Stimulated activated CD4-positive, alpha-beta T cell treated with anti-CD3 and anti-CD28 coated beads, Interleukin-1b, Interleukin-23, amount 100 ng/mL, for 1 hour (primary cell): ENCODE results near the gene NEXN.

Experiments
- DNase-seq, 2 donors: peaks; one replicate each; pipeline ENCODE4 v3.0.0-alpha.2; 2020; ENCODE audit warnings: low read depth in 2 of 2

The NEXN gene

DNA sequence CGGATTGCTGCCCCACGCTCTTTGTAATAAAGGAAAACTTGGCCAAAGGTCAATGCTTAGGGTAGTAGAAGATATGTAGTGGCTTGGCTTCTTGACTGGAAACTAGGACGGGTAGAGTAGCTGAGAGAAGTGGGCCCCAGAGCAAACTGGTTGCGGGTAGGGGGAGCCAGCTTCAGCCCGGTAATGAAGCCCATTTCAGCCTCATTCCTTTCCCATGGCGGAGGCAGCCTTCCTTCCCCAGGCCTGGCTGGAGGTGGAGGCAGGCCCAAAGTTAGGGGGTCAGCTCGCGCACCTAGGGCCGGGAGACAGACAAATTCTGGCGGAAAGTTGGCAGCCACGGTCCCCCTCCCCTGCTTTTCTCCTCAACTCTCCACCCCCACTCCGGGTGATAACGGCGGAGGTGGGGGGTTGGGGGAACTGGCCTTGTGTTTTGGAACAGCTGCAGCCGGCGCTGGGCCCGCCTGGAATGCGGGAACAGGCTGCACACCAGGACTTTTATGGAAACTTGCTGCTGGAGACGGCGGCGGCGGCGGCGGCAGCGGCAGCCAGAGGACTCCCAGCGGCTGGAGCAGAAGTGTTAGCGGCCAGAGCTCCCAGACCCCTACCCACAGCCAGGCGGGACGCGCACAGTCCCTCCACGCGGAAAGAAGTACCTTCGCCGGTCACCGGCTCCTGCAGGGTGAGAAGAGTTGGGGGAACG lies at the start of gene NEXN:
NEXN (plus strand) TSS at position 544 of the 700 bp plus-strand sequence. CDS start 27,483 bp downstream, outside the sequence.
- DNase-seq, result no peak

DNA sequence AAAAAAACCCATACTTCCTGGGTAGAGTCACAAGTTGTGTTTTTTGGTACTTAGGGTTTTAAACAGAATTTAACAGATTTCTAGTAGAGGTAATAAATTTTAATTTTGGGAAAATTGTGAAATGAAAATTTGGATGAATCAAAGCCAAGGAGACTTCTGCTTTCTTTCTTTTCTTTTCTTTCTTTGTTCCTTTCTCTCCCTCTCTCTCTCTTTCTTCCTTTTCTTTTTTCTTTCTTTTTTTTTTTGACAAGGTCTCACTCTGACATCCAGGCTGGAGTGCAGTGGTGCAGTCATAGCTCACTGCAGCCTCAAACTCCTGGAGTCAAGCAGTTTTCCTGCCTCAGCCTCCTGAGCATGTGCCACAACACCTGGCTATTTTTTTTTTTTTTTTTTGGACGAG lies 46.9 kb upstream of the NEXN start:
- DNase-seq, result no peak

DNA sequence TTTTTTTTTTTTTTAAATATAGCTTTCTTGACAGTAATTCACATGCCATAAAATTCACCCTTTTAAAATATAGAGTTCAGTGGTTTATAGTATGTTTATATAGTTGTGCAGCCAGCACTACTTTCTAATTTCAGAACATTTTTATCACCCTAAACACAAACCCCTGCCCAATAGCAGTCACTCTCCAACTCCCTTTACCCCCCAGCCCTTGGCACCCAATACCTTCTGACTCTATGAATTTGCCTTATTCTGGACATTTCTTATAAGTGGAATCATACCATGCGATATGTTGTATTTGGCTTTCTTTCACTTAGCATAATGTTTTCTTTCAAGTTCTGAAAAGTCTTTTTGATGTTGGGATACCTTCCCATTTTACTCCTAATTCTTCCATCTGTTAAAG lies 42.5 kb upstream of the NEXN start:
- DNase-seq, result no peak

DNA sequence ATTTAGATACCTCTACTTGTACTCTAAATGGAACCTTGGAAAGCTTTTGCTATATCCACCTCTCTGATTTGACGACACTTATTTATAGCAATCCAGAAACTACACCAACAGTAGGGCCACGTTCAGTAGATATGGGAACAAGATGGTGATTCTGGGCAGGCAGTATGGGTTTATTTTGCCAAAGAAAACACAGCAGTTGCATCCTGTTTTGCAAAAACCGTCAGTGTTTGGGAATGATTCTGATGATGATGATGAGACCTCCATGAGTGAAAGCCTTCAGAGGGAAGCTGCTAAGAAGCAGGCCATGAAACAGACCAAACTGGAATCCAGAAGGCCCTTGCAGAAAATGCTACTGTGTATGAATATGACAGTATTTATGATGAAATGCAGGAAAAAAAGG lies 41.5 kb upstream of the NEXN start:
- no peak for DNase-seq

DNA sequence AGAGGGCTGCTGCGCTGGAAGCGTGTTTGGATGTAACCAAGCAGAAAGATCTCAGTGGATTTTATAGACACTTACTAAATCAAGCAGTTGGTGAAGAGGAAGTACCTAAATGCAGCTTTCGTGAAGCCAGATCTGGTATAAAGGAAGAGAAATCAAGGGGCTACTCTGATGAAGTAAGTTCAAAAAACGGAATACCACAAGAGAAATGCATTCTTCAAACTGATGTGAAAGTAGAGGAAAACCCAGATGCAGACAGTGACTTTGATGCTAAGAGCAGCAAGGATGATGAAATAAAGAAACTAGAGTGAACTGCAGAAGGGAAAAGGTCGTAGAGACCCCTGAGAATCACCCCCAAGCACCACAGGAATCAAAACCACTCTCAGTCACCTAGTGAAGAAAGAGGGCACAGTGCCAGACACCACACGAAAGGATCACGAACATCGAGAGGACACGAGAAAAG lies 40.8 kb upstream of the NEXN start:
- no peak for DNase-seq

DNA sequence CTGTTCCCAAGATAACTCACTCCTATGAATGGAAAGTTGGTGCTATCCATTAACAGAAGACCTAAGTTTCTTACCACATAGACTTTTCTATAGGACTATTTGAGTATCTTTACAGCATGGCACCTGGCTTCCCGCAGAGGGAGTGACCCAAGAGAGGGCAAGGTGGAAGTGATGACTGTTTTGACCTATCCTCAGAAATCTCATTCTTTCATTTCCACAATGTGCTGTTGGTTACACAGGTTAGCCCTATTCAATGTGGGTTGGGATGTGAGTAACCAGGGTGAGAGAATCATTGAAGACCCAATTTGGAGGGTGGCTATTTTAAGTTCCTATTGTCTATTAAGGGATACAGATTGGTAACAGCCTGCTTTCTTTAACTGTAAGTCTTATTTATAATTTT lies 38.3 kb upstream of the NEXN start:
- no peak for DNase-seq

DNA sequence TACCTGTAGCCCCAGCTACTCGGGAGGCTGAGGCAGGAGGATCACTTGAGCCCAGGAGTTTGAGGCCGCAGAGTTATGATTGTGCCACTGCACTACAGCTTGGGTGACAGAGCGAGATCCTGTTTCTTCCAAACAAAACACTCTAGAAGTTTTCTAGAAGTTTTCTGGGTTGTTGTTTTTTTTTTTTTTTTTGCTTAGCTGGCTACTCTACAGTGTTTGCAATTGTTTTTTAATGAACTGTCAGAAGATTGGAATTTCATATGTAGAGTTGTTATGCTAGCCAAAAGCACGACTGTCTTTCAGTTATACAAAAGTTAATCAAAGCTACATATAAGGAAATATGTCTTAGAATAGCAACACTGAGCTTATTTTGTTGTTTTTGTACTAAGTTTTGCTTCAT lies 30.9 kb upstream of the NEXN start:
- DNase-seq, result no peak

DNA sequence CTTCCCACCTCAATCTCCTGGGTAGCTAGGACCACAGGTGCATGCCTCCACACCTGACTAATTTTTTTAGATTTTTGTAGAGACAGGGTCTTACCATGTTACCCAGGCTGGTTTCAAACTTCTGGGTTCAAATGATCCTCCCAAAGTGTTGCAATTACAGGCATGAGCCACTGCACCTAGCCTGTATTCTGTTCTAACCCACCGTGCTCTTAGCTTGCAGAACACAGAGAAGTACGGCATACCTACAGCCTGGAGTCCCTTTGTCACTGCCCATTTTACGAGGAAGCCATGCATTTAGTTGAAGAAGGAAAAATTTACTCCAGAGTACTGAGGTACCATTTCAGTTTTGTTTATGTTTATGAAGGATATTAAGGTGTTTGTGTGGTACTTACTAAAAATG lies 29.7 kb upstream of the NEXN start:
- no peak for DNase-seq

DNA sequence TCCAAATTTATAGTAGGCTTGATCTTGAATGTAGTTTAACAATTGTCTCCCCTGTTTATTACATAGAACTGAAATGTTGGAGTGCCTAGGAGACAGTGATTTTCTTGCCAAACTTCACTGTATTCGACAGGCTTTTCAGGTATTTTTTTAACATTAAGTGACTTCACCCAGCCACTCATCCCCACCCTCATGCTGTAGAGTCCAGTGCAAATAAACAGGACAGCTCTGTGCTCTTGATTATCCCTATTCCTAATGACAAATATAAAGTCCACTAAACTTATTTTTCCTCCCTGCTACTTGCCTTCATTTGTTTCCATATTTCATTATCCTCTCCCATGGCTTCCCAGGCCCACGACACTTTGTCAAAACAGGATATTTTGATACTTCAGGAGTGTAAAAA lies 29.2 kb upstream of the NEXN start:
- DNase-seq, result no peak

DNA sequence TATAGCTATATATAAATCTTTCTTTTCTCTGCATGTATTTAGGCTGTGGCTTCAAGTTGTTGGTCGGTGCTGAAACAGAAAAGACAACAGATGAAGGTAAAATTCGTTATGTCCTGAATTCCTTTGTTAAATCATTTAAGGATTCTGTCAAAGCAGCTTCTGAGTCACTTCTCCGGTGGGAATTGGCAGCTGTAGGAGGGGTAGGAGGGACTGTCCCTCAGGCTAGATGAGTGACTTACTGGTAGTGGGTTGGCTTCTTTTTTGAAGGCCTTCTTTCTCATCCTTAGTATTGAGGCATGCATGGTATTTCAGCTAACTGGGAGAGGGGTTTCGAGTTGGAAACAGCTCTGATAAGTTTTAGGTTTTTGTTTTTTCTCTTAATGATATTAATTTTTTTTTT lies 22.1 kb upstream of the NEXN start:
- DNase-seq, result no peak

DNA sequence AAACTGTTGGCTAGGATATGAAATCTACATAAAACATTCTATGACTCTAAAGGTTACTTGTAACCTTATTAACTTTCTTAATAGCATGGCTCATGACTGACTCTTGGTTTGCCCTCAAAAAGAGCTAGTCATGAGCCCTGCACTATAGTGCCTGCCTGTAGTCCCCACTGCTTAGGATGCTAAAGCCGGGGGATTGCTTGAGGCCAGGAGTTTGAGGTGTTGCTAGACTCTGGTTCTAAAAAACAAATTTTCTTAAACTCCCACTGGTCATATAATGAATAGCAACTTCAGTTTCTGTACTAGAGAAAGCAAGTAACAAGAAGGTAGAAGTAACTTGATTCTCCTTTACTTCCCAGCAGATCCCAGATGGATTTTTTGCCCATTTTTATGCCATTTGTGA lies 15.8 kb upstream of the NEXN start:
- DNase-seq, result no peak

DNA sequence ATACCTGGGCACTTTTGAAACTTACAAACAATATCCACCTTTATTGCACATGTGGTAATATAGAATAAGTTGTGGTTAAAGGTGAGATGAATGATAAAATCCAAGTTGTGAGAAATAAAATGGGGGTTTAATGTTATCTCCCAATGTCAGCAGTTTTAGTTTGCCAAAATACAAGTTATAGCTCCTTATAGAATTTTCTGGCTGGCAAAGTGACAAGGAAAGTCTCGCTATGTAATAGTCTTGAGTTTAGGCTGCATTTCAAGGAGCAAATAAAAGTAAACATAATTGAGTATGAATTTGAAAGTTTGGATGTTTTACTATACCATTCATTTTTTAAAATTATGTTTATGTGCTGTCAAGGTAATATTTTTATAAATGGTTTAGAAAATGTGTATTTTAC lies 15.0 kb upstream of the NEXN start:
- DNase-seq, result no peak

DNA sequence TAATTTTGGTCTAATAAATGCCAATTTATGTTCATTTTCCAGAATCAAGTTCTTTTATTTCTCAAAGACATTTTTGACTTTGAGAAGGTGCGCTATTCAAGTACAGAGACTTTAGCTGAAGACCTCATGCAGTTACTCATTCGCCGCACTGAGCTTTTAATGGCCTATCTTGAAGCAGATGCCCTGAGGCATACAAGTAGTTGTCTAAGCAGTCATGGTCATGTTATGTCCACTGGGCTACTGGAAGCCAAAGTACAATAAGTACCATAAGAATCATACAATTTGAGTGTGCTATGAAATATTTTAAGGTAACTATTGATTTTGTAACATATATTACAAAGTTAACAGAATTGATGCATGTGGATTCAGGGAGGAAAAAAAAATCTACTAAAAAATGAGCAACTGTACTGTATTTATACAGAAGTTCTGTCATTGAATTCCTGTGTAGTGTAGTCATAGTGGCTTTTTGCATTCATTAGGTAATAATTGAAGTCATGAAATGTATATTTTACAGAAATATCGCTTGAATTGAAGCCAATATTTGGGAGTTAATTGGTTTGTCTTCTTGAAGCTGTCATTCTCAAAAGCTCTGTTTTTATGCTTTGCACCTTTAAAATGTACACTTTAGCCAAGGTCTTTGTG lies 13.5 kb upstream of the NEXN start:
- no peak for DNase-seq

DNA sequence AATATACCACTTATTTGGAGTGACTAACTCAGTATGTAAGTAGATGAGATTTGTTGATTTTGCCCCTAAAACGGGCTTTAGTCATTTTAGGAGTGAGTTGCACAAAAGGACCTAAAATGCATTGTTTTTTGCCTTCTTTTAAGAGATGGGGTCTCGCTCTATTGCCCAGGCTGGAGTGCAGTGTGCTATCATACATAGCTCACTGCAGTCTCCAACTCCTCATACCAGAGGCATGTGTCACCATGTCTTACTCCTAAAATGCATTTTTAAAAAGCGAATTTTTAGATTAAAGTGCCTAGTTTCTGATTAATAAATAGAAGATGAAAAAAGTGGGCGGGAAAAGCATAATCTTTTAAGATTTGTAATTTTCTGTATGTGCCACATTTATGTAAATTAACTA lies 11.5 kb upstream of the NEXN start:
- no peak for DNase-seq

DNA sequence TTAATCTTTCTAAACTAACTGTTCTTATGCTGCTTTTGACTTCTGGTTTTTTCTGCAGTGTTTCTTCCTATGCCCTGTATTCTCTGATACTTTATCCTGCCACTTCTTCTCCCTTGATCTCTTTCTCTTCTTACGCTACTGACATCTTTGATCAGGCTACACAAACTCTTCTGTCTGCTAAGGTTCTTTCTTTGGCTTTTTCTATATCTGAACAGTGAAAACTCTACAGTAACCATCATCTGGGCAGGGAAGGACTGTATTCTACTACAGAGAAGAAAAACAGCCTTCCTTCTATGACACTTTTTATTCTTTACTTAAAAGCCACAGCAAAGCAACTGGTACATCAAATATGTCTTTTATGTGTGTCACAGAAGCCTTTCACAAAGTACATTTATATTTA lies 7.4 kb upstream of the NEXN start:
- no peak for DNase-seq

DNA sequence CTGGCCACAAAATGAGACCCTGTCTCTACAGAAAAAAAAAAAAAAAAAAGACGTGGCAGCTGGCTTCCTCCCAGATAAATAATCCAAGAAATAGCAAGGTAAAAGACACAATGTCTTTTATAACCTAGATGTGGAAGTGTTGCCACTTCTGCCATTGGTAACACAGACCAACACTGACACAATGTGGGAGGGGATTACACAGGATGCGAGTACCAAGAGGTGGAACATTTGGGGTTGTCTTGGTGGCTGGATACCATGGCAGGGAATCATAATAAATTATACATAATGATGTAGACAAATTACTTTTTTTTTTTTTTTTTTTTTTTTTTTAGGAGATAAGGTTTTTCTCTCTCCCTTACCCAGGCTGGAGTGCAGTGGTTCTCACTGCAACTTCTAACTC lies 6.0 kb upstream of the NEXN start:
- DNase-seq, result no peak

DNA sequence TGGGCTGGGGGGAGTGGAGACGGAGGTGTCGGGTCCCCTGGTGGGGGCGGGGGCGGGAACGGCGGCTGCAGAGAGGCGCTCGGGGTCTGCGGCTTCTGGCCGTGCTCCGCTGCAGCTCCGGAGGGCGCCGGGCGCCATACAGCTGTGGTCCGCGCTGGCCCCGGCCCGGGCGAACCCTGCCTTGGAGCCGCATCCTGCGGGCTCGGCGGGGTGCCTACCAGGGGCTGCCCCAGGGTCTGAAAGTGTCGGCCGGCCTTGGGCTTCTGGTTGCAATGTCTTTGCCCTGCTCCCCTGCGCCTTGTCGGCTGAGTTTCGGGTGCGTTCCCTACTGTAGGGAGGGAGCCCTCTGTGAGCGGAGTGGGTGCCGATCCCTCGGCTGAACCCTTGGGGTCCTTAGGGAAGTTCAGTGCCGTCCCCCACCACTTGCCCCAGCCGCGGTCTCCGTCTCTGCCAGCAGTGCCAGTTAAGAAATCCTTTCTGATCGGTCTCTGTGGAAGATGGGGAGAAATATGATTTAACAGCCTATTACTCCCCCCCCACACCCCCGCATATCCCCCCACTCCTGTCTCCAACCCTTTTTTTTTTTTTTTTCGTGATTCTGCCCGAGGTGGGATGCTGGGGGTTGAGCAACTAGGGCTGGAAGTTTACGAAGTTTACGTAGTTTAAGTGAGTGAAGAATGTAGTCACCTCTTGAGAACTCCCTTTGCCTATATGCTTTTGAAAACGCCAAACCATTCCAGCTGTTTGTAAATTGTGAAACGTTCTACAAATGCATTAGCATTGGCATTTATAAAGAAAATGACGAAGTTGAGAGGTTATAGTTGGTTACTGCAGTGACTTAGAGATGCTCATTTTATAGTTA lies 588 bp downstream of the NEXN start:
- no peak for DNase-seq

DNA sequence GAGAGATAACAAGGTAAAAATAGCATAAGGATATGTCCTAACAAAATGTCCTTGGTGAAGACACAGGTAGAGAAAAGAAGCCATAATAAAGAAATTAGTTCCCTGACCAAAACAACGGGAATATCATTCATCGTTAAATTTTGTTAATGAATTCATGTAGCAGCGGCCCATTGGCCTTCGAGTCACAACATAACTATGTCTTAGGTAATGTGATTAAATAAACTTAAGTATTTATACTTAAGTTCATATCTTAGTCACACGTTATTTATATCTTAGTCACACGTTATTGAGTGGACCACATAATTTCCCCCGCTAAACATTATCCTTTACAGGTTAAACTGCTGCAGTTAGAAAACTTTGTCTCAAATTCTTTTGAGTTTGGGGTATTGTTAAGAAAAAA lies 1.2 kb downstream of the NEXN start:
- DNase-seq, result no peak

DNA sequence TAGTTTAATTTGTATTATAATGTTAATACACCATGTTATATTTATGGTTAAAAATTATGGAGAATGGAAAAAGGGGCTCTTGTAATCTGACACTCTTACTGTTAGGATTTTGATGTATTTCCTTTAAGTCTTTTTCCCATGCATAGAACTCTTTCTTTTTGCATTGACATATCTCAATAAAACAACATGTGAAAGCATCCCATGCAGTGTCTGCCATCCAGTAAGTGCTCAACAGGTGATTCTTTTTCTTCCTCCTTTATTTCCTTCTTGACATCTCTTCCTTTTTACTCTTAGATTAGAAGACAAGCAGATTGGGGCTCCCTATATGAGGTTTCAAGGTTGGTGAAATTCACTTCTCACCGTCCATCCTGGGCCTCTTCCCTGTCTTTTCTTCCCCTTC lies 2.8 kb downstream of the NEXN start:
- DNase-seq, result no peak

DNA sequence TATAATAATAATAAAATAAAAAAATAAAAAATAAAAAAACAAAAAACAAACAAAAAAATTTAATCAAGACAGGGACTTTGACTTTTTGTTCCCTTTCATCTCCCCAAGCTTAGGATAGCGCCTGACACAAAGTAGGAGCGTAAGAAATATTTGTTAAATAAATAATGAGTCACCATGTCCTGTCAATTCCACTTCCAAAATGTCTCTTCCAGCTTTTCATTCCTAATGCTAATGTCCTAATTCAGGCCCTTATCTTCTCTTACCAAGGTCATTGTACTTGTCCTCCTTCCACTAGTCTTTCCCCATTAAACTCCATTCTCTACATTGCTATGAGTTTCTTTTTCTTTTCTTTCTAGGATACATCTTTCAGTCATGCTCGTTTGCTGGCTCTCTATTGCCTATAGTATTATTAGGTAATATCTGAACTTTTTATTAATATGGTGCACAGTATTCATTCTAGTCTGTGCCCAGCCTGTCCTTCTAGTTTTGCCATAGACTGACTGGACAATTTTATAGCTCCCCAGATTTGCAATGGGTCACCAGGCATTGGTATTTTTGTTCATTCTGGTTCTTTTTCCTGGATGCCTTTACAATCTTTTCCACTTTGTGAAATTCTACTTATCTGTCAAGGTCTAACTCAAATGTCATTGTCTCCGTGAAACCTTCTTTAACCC lies 11.4 kb downstream of the NEXN start:
- no peak for DNase-seq

DNA sequence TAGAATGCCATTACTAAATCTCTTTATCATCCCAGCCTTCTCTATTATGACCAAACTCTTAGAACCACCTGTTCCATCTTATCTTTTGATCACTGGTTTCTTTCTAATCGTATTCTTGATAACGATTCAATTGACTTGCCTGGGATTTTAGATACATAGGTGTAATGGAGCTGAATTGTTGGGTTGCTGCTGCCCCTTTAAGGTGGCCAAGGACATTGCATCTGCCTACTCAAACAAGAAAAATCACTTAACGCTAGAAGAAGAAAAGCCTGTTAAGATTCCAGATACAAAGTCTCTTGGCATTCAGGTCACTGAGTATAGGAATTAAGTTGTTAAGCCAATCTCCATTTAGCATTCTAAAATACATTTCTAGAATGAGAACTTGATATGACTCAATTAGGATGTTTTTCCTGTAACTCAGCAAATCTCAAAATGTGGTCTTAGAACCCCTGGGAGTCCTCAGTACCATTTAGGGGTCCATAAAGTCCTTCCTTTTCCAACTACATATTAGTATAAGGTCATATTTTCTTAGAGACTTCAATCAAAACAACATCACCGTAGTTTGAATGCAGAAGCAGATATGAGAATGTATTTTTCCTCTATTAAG lies 12.4 kb downstream of the NEXN start:
- no peak for DNase-seq

DNA sequence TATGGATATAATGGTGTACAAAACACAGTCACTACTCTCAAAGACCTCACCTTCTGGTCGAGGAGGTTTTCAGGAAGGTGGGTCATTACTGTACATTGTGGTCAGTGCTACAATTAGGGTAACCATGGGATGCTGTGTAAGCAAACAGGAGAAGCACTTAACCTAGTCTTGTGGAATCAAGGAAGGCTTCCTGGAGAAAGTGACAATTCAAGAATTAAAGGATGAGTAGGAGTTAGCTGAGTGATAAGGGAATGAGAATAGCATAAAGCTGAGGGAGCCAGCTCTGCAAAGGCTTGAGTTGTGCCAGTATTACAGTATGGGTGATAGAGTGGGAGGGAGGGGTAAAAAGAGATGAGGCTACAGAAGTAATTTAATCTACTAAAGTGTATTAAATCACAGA lies 17.2 kb downstream of the NEXN start:
- no peak for DNase-seq
